Stimulated activated CD8-positive, alpha-beta memory T cell treated with anti-CD3 and anti-CD28 coated beads, Interleukin-15, amount 100 ng/mL, for 24 hours (primary cell): ENCODE data around the gene BLVRB.
"Not testable (repeated sequence)": the region's sequence is repeated elsewhere in the genome, so short reads cannot be mapped to it uniquely, and the experiment has no call there.

Experiments used
- DNase-seq: peaks from one replicate; pipeline ENCODE4 v3.0.0-alpha.2; 2020; ENCODE audit warnings: low read depth

BLVRB gene

GRCh38 chr19:40422748-40423566 lies 42.6 kb downstream of the BLVRB start:
- no peak for DNase-seq

- no peak for DNase-seq
Observed at GRCh38 chr19:40421993-40422747, 43.4 kb downstream of the BLVRB start.

GRCh38 chr19:40420766-40421765 lies 44.5 kb downstream of the BLVRB start:
- DNase-seq, result no peak

- DNase-seq, result no peak
Observed at GRCh38 chr19:40420451-40420765, 45.1 kb downstream of the BLVRB start.

- no peak for DNase-seq
Observed at GRCh38 chr19:40419780-40420179, 45.8 kb downstream of the BLVRB start.

GRCh38 chr19:40419066-40419612 lies 46.4 kb downstream of the BLVRB start:
- no peak for DNase-seq

GRCh38 chr19:40418040-40418439 lies 47.5 kb downstream of the BLVRB start:
- DNase-seq, result no peak

GRCh38 chr19:40417643-40417981 lies 47.9 kb downstream of the BLVRB start:
- DNase-seq, result no peak

GRCh38 chr19:40416918-40417642 lies 48.5 kb downstream of the BLVRB start:
- DNase-seq, result no peak

DNA sequence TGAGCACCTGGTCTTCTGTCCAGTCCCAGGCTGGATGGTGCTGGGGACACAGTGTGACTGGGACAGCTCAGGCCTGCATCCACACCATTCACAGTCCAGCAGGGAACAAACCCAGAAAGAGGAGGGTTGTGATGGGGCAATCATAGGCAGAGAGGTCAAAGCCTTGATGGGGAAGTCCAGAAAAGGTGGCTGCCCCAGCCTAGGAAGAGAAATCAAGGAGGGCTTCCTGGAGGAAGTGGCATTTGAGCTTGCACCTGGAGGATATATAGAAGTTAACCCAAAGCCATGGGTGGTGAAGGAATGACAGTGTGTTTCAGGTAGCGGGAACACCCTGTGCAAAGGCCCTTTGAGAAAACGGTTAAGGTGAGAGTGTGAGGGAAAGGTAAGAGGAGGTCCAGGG lies 49.8 kb downstream of the BLVRB start:
- no peak for DNase-seq

GRCh38 chr19:40414542-40415535 lies 50.7 kb downstream of the BLVRB start:
- no peak for DNase-seq

DNA sequence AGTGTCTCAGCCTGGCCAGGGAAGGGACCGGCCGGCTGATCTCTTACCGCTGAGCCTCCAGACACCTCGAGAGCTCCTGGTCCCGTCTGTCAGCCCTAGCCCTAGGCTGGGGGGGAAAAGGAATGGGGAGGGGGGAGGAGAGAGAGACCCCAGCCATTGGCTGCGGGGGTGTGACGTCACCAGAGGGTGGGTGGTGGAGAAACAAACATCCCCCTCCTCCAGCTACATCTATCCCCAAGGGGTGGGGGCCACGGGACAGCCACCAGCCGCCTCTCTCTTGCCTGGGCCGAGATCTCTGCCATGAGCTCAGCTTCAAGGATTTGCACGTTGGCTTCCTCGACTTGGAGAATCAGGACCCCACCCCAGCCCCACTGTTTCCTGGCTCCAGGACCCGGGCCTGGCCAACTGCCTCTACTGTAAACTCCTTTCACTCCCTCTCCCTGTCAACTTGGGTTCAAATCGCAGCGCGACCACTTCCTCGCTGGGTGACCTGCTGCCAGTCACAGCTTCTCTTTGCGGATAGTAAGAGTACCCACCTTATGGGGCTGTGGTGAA lies 52.2 kb downstream of the BLVRB start, which contains the start of gene PRX:
Gene PRX (minus strand): TSS at position 88 of the 555 bp plus-strand sequence. CDS start 5,446 bp downstream, outside the sequence.
- no peak for DNase-seq

DNA sequence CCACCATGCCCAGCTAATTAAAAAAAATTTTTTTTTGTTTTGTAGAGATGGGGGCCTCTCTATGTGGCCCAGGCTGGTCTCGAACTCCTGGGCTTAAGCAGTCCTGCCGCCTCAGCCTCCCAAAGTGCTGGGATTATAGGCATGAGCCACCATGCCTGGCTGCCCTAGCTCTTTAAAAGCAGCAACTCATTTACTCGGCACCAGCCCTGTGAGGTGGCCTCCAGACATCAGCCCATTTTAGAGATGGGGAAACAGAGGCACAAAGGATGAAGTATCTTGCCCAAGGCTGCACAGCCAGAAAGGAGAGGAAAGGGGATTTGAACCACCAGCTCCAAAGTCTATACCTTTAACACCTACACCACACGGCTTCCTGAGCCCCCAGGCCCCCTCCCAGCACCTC lies 52.7 kb downstream of the BLVRB start:
- no peak for DNase-seq

DNA sequence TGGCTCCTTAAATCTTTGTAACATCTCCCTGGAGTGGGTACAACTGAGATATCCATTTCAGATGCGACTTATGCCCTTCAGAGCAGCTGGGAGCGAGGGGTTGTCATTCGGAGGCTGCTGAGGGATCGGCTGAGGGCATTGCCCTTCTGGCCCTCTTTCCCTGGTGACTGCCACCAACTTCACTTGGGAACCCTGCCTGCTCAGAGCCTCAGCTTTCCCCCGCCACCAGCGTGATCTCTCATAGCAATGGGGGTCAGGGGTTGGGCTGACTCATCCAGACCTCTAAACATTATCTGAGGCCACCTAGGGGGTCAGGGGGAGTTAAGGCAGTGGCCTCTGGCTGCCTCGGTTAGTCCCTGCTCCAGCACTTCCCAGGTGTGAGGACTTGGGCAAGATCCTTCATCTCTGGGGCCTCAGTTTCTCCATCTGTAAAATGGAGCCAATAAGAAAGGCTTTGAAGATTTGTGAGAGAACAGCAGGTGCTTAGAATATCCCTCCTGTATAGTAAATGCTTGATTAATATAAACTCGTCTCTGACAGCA lies 53.5 kb downstream of the BLVRB start:
- no peak for DNase-seq

- no peak for DNase-seq
Observed at GRCh38 chr19:40411125-40411842, 54.3 kb downstream of the BLVRB start.

GRCh38 chr19:40410030-40410389 lies 55.5 kb downstream of the BLVRB start:
- no peak for DNase-seq

- DNase-seq, result not testable (repeated sequence)
Observed at GRCh38 chr19:40408598-40408925, 57.0 kb downstream of the BLVRB start.

DNA sequence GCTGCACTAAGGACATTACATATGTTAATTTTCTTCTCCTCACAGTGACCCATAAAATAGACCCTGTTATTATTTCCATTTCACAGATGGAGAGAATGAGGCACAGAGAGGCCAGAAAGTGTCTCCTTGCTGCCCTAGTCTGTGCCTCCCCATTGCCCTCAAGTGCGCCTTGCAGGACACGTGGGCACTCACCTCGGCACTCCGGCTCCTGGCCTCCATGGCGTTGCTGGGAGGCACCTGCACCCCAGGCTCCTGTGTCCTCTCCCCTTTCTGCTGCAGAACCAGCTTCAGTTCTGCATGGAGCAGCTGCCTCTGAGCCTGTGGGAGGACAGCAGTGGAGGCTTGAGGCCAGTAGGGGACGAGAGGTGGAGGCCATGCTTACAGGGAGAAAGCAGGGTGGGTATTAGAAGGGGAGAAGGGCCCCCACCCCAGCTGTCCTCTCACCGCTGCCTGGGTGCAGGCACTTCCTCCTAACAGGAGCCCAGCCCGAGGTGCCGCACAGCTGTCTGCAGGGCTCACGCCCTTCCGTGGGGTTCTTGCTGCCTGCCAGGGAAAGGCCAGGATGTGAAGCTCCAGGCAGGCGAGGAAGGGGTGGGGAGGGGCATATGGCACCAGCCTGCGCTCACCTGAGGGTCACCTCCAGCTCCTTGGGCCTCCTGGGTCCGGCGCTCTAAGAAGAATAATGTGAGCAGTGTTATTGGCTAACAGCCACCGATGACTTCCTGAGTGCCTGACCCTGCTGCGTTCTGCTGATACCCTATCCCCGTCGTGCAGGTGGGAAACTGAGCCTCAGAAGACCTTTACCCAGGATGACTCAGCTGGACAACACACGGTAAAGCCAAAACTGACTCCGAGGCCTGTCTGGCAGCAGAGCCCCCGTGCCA lies 57.6 kb downstream of the BLVRB start:
- no peak for DNase-seq
